ENCODE measurements around the gene SPOCD1.

Gene SPOCD1

GRCh38 chr1:31781138-31781755 lies 34.6 kb downstream of the SPOCD1 start:
- H3K27ac ChIP-seq (ENCODE audit: low read depth, low read length, severe bottlenecking), result peak overlapping the region; percentile 57
- H3K9me3 ChIP-seq (ENCODE audit: control insufficient read depth, low read length), result no peaks in the 10 kb centered on the region
- WGBS, 2 experiments (ENCODE audit: insufficient coverage in 2 of 2), result 72 to 76% methylated on average over 4 of the region's 7 CpGs
- peaks cover 31% of the 10 kb centered on the region for H3K4me1 ChIP-seq (ENCODE audit: control insufficient read depth, insufficient read depth, low read length, poor library complexity, severe bottlenecking)
- no peak overlapping the region for H3K4me3 ChIP-seq (ENCODE audit: extremely low read depth, insufficient read depth, low read length, poor library complexity, severe bottlenecking)
- H3K36me3 ChIP-seq (ENCODE audit: control insufficient read depth, insufficient read depth, low read length), result no peaks in the 10 kb centered on the region

DNA sequence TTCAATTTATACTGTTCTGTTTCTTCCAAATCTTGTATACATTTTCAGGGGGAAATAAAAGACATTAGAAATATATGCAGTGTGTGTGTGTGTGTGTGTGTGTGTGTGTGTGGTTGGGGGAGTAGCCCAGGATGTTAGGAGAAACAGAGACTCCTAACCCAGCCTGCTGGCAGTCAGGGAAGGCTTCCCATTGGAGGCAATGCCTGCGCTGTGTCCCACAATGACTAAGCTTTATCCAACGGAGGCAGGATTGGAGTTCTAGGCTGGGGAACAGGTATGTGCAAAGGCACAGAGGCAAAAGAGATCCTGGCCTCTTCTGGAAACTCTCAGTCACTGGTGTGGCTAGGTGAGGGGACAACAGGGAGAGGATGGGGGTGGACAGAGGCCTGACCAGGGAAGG lies 35.2 kb downstream of the SPOCD1 start:
- no peaks in the 10 kb centered on the region for H3K36me3 ChIP-seq (ENCODE audit: control insufficient read depth, insufficient read depth, low read length)

DNA sequence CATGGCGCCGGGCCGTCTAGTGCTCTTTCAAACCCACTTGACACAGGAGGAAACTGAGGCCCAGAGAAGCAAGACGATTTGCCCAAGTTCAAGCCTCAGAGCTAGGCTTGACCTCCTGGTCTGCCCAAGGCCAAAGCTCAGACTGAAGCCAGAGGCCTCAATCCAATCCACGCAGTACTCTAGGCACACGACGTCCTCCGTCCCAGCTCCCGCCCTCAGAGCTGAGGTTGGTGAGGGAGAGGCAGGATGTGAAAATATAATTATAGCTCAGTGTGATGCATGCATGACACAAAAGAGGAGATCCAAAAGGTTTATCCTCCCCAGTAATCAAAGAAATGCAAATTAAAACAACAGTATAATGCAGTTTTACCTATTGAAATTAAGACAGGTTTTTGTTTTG lies 36.1 kb downstream of the SPOCD1 start:
- 77 to 97% methylated on average over 6 to 9 of the region's 9 CpGs for WGBS, 2 experiments (ENCODE audit: insufficient coverage in 2 of 2)
- no peak overlapping the region for H3K4me3 ChIP-seq (ENCODE audit: extremely low read depth, insufficient read depth, low read length, poor library complexity, severe bottlenecking)
- H3K27ac ChIP-seq (ENCODE audit: low read depth, low read length, severe bottlenecking), result no peak overlapping the region
- H3K9me3 ChIP-seq (ENCODE audit: control insufficient read depth, low read length), result no peaks in the 10 kb centered on the region
- H3K4me1 ChIP-seq (ENCODE audit: control insufficient read depth, insufficient read depth, low read length, poor library complexity, severe bottlenecking), result peaks cover 31% of the 10 kb centered on the region
- no peaks in the 10 kb centered on the region for H3K36me3 ChIP-seq (ENCODE audit: control insufficient read depth, insufficient read depth, low read length)

More for the DNA sequence above, 35.2 kb downstream of the SPOCD1 start:
- 43 to 72% methylated on average over 1 to 2 of the region's 2 CpGs for WGBS, 2 experiments (ENCODE audit: insufficient coverage in 2 of 2)
- no peak overlapping the region for H3K27ac ChIP-seq (ENCODE audit: low read depth, low read length, severe bottlenecking)
- peaks cover 31% of the 10 kb centered on the region for H3K4me1 ChIP-seq (ENCODE audit: control insufficient read depth, insufficient read depth, low read length, poor library complexity, severe bottlenecking)
- H3K9me3 ChIP-seq (ENCODE audit: control insufficient read depth, low read length), result no peaks in the 10 kb centered on the region
- H3K4me3 ChIP-seq (ENCODE audit: extremely low read depth, insufficient read depth, low read length, poor library complexity, severe bottlenecking), result no peak overlapping the region

GRCh38 chr1:31778763-31779488 lies 36.9 kb downstream of the SPOCD1 start:
- Histone ChIP-seq H3K4me3 (ENCODE audit: extremely low read depth, insufficient read depth, low read length, poor library complexity, severe bottlenecking) (no peak overlapping the region), H3K9me3 (ENCODE audit: control insufficient read depth, low read length) (no peaks in the 10 kb centered on the region), H3K36me3 (ENCODE audit: control insufficient read depth, insufficient read depth, low read length) (no peaks in the 10 kb centered on the region), H3K4me1 (ENCODE audit: control insufficient read depth, insufficient read depth, low read length, poor library complexity, severe bottlenecking) (peaks cover 31% of the 10 kb centered on the region), H3K27ac (ENCODE audit: low read depth, low read length, severe bottlenecking) (no peak overlapping the region)
- WGBS, 2 experiments (ENCODE audit: insufficient coverage in 2 of 2), result 93 to 96% methylated on average over 6 to 8 of the region's 11 CpGs

DNA sequence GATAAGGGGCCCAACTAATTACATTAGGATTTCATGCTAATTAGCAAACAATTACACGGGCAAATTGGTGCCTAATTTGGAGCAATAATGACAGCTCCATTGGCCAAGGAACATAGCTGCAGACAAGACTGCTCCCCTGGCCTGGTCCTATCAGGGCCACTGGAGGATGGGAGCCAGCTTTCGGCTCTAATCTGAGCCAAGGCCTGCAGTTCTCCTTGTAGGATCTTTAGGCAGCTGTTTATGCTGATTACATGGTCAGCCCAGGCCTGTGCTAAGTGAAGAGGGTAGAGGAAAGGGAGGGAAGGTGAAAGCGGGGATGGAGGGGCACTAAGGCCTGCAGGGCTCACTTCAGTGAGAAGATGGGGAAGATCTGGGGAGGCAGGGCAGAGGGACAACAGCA lies 39.3 kb downstream of the SPOCD1 start:
- WGBS, 2 experiments (ENCODE audit: insufficient coverage in 2 of 2), result 63 to 69% methylated on average over 2 to 3 of the region's 3 CpGs
- H3K36me3 ChIP-seq (ENCODE audit: control insufficient read depth, insufficient read depth, low read length), result no peaks in the 10 kb centered on the region
- no peak overlapping the region for H3K4me3 ChIP-seq (ENCODE audit: extremely low read depth, insufficient read depth, low read length, poor library complexity, severe bottlenecking)
- H3K27ac ChIP-seq (ENCODE audit: low read depth, low read length, severe bottlenecking), result no peak overlapping the region
- no peaks in the 10 kb centered on the region for H3K9me3 ChIP-seq (ENCODE audit: control insufficient read depth, low read length)
- H3K4me1 ChIP-seq (ENCODE audit: control insufficient read depth, insufficient read depth, low read length, poor library complexity, severe bottlenecking), result peaks cover 30% of the 10 kb centered on the region

GRCh38 chr1:31776032-31776431 lies 39.8 kb downstream of the SPOCD1 start:
- no peak overlapping the region for H3K4me3 ChIP-seq (ENCODE audit: extremely low read depth, insufficient read depth, low read length, poor library complexity, severe bottlenecking)
- H3K4me1 ChIP-seq (ENCODE audit: control insufficient read depth, insufficient read depth, low read length, poor library complexity, severe bottlenecking), result peaks cover 26% of the 10 kb centered on the region
- H3K36me3 ChIP-seq (ENCODE audit: control insufficient read depth, insufficient read depth, low read length), result no peaks in the 10 kb centered on the region
- H3K9me3 ChIP-seq (ENCODE audit: control insufficient read depth, low read length), result no peaks in the 10 kb centered on the region
- 69 to 84% methylated on average over 5 of the region's 5 CpGs for WGBS, 2 experiments (ENCODE audit: insufficient coverage in 2 of 2)
- H3K27ac ChIP-seq (ENCODE audit: low read depth, low read length, severe bottlenecking), result no peak overlapping the region

- H3K4me3 ChIP-seq (ENCODE audit: extremely low read depth, insufficient read depth, low read length, poor library complexity, severe bottlenecking), result no peak overlapping the region
- 91 to 93% methylated on average over 9 of the region's 10 CpGs for WGBS, 2 experiments (ENCODE audit: insufficient coverage in 2 of 2)
- peaks cover 20% of the 10 kb centered on the region for H3K4me1 ChIP-seq (ENCODE audit: control insufficient read depth, insufficient read depth, low read length, poor library complexity, severe bottlenecking)
- H3K9me3 ChIP-seq (ENCODE audit: control insufficient read depth, low read length), result no peaks in the 10 kb centered on the region
- H3K36me3 ChIP-seq (ENCODE audit: control insufficient read depth, insufficient read depth, low read length), result no peaks in the 10 kb centered on the region
- H3K27ac ChIP-seq (ENCODE audit: low read depth, low read length, severe bottlenecking), result no peak overlapping the region
Measured at GRCh38 chr1:31775210-31775999, 40.4 kb downstream of the SPOCD1 start.

- Histone ChIP-seq H3K4me1 (ENCODE audit: control insufficient read depth, insufficient read depth, low read length, poor library complexity, severe bottlenecking) (peaks cover 18% of the 10 kb centered on the region), H3K36me3 (ENCODE audit: control insufficient read depth, insufficient read depth, low read length) (no peaks in the 10 kb centered on the region), H3K4me3 (ENCODE audit: extremely low read depth, insufficient read depth, low read length, poor library complexity, severe bottlenecking) (no peak overlapping the region), H3K9me3 (ENCODE audit: control insufficient read depth, low read length) (no peaks in the 10 kb centered on the region), H3K27ac (ENCODE audit: low read depth, low read length, severe bottlenecking) (no peak overlapping the region)
- WGBS, 2 experiments (ENCODE audit: insufficient coverage in 2 of 2), result 73 to 85% methylated on average over 2 to 3 of the region's 3 CpGs
Measured at GRCh38 chr1:31774495-31774894, 41.3 kb downstream of the SPOCD1 start.

DNA sequence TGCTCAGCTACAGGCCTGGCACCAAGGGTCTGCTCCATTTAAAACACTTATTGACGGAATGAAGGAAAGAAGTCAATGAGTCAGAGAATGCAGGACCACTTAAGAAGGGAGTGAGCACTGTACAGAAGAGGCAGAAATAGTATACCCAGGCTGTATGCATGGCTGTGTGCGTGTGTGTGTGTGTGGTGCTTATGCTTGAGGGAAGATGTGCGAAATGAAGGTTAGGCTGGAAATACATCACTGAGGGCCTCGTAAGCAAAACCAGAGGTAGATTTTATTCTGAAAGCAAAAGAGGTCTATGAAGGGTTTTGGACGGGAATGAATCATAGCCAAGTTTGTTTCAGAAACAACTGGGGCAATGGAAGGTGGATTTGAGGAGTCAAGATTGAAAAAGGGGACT lies 42.0 kb downstream of the SPOCD1 start:
- Histone ChIP-seq H3K4me1 (ENCODE audit: control insufficient read depth, insufficient read depth, low read length, poor library complexity, severe bottlenecking) (peaks cover 18% of the 10 kb centered on the region), H3K27ac (ENCODE audit: low read depth, low read length, severe bottlenecking) (no peak overlapping the region), H3K4me3 (ENCODE audit: extremely low read depth, insufficient read depth, low read length, poor library complexity, severe bottlenecking) (no peak overlapping the region), H3K9me3 (ENCODE audit: control insufficient read depth, low read length) (no peaks in the 10 kb centered on the region), H3K36me3 (ENCODE audit: control insufficient read depth, insufficient read depth, low read length) (no peaks in the 10 kb centered on the region)
- 79 to 95% methylated on average over 2 to 5 of the region's 5 CpGs for WGBS, 2 experiments (ENCODE audit: insufficient coverage in 2 of 2)

GRCh38 chr1:31772669-31773248 lies 43.1 kb downstream of the SPOCD1 start:
- Histone ChIP-seq H3K36me3 (ENCODE audit: control insufficient read depth, insufficient read depth, low read length) (no peaks in the 10 kb centered on the region), H3K4me3 (ENCODE audit: extremely low read depth, insufficient read depth, low read length, poor library complexity, severe bottlenecking) (no peak overlapping the region), H3K27ac (ENCODE audit: low read depth, low read length, severe bottlenecking) (no peak overlapping the region), H3K9me3 (ENCODE audit: control insufficient read depth, low read length) (no peaks in the 10 kb centered on the region), H3K4me1 (ENCODE audit: control insufficient read depth, insufficient read depth, low read length, poor library complexity, severe bottlenecking) (peaks cover 25% of the 10 kb centered on the region)
- WGBS, 2 experiments (ENCODE audit: insufficient coverage in 2 of 2), result 33 to 35% methylated on average over 28 to 36 of the region's 49 CpGs
